ENCODE measurements around the gene SANBR. TPM values are rescaled to one million over a fixed set of nuclear protein-coding genes. Genes with fewer than 3 reads are reported as not detected.

The SANBR gene
- 11.7 TPM for total RNA-seq
- 1 to 10 TPM; 2.4 to 7.7 (median 4.2) TPM for polyA plus RNA-seq

DNA sequence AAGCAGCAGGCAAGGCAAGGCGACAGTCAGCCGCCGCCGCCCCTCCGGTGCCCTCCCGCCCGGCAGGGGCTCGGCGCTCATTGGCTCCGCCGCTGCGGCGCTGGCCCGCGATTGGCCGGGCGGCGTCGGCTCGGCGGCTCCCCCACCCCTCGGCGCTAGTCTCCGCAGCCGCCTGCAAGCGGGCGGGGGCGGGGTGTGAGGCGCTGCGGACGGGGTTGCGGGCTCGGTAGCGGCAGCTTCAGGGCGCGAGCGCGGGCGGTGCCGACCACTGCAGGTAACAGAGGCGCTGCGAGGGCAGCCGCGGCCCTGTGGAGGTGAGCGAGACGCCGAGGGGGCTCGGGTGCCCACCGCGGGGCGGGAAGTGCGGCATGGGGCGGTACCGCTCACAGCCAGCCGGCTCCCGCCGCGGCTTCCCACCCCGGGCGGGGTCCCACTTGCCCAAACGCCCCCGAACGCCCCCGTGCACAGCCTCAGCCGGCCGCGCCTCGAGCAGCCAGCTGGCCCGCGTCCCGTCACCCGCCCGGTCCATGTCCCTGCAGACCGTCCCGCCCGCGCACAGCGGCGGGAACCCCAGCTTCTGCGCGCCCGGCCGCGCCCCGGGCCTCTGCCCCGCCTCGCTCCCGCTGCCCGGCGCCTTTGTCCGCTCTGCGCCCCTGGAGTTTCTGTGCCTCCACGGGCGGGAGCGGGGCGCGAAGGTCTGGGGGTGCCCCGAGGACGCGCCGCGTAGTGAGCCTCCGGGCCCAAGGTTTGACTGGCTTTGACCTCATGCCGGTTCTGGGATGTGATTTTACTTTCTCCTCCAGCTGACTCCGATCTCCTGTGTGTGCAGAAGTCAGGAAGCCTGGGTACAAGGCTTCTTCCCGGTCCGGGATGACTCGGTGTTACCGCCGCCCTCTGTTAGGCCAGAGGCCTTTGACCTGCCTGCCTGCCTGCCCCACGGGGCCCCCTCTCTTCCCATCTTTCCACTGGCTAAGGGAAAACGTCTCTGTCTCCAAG is at the start of gene SANBR:
Gene SANBR (plus strand): TSS at position 158 of the 996 bp plus-strand sequence. CDS start 4,480 bp downstream, outside the sequence.
- Mint-ChIP-seq H3K27me3 (no peaks in the 10 kb centered on the region), H3K4me3 (peak within 1 kb of the TSS; percentile 90 to 98 (median 97)), H3K4me1 (peaks cover 3 to 27% (median 10%) of the 10 kb centered on the region in 4 donors), H3K9me3 (no peaks in the 10 kb centered on the region), H3K27ac (peak within 1 kb of the TSS; percentile 26 to 87 (median 84)), H3K36me3 (peaks cover 8% of the 10 kb centered on the region)
- ATAC-seq (ENCODE audit: low read depth in 2 of 2) (peak; percentile 99), DNase-seq (peak; percentile 83 to 90 (median 86))
- Histone ChIP-seq H3K9me3 (ENCODE audit: control insufficient read depth in 2 of 2, low read length in 2 of 2) (no peaks in the 10 kb centered on the region), H3K27me3 (ENCODE audit: control insufficient read depth, insufficient read depth, low read length) (no peaks in the 10 kb centered on the region), H3K4me1 (ENCODE audit: control insufficient read depth, insufficient read depth, low read length, poor library complexity, severe bottlenecking) (peaks cover 16% of the 10 kb centered on the region), H3K36me3 (ENCODE audit: control insufficient read depth, insufficient read depth, low read length) (no peaks in the 10 kb centered on the region), H3K4me3 (ENCODE audit: low read depth, low read length) (peak within 1 kb of the TSS; percentile 95), H3K27ac (ENCODE audit: insufficient read depth, low read length, poor library complexity, severe bottlenecking) (peak within 1 kb of the TSS; percentile 7)

DNA sequence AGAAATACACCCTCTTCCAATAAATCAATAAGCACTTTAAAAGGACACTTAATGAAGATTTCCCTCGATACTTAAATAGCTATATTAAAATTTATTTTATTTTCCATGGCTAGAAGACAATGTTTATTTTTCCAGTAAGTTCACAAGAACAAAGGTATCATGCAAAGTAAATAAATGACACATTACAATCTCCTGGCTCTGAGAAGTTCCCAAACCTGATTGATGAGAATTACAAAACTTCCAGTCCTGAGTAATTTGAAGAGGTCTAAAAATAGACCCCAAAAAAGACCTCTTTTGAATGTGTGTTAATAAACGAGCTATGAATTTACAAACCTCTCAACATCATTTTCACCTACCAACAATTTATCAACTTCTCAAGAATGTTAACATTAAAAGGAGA is 49.7 kb upstream of the SANBR start:
- Histone ChIP-seq H3K4me1 (ENCODE audit: control insufficient read depth, insufficient read depth, low read length, poor library complexity, severe bottlenecking) (peaks cover 19% of the 10 kb centered on the region), H3K27ac (ENCODE audit: insufficient read depth, low read length, poor library complexity, severe bottlenecking) (peak overlapping the region; percentile 82), H3K4me3 (ENCODE audit: low read depth, low read length) (peak overlapping the region; percentile 99), H3K27me3 (ENCODE audit: control insufficient read depth, insufficient read depth, low read length) (no peaks in the 10 kb centered on the region), H3K36me3 (ENCODE audit: control insufficient read depth, insufficient read depth, low read length) (no peaks in the 10 kb centered on the region), H3K9me3 (ENCODE audit: control insufficient read depth in 2 of 2, low read length in 2 of 2) (no peaks in the 10 kb centered on the region)
- H3K36me3 Mint-ChIP-seq, result no peaks in the 10 kb centered on the region
- H3K27ac Mint-ChIP-seq, result peak overlapping the region in 2 of 3 donors; percentile 95 to 98
- H3K4me3 Mint-ChIP-seq, result peak overlapping the region; percentile 95 to 100 (median 98)
- peaks cover 0 to 1% (median 0%) of the 10 kb centered on the region in 7 donors for H3K9me3 Mint-ChIP-seq
- H3K4me1 Mint-ChIP-seq, result peaks cover 14 to 54% (median 20%) of the 10 kb centered on the region in 4 donors
- ATAC-seq (ENCODE audit: low read depth in 2 of 2), result no peak
- no peaks in the 10 kb centered on the region for H3K27me3 Mint-ChIP-seq
- no peak for DNase-seq

DNA sequence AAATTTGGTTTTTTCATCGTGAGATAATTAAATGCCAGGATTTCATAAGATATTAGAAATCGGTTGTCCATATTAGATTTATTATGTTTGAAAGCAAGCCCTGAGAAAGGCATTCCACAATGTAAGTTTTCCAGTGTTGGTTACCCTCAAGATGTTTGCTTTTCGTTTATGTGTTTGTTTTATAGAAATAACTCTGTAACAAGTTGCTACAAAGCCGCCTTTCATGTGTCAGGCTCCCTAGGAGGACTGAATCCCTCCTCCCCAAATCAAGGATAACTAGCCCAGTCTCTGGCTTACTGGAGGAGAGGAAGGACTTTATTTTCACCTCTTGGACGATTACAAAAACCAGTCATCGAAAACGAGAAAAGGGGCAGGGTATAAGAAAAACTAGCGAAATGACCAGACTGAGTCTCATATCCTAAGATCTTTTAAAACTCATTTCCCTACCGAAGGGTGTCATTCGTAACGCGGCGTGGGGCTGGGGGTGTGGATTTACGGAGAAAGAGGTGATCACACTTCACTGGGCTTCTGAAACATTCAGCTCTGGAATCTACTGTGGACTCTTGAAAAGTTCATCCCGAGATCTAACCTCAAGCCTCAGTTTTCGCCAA is 49.2 kb upstream of the SANBR start:
- H3K4me1 Mint-ChIP-seq, result peaks cover 15 to 59% (median 20%) of the 10 kb centered on the region in 4 donors
- Histone ChIP-seq H3K9me3 (ENCODE audit: control insufficient read depth in 2 of 2, low read length in 2 of 2) (no peaks in the 10 kb centered on the region), H3K27me3 (ENCODE audit: control insufficient read depth, insufficient read depth, low read length) (no peaks in the 10 kb centered on the region), H3K4me3 (ENCODE audit: low read depth, low read length) (peak overlapping the region; percentile 99), H3K36me3 (ENCODE audit: control insufficient read depth, insufficient read depth, low read length) (no peaks in the 10 kb centered on the region), H3K4me1 (ENCODE audit: control insufficient read depth, insufficient read depth, low read length, poor library complexity, severe bottlenecking) (peaks cover 19% of the 10 kb centered on the region), H3K27ac (ENCODE audit: insufficient read depth, low read length, poor library complexity, severe bottlenecking) (peak overlapping the region; percentile 82)
- DNase-seq, result no peak
- peaks cover 1% of the 10 kb centered on the region for H3K36me3 Mint-ChIP-seq
- H3K27ac Mint-ChIP-seq, result peak overlapping the region; percentile 95 to 99 (median 98)
- H3K9me3 Mint-ChIP-seq, result peaks cover 0 to 2% (median 0%) of the 10 kb centered on the region in 7 donors
- ATAC-seq (ENCODE audit: low read depth in 2 of 2), result no peak
- H3K27me3 Mint-ChIP-seq, result no peaks in the 10 kb centered on the region
- peak overlapping the region; percentile 95 to 100 (median 98) for H3K4me3 Mint-ChIP-seq

DNA sequence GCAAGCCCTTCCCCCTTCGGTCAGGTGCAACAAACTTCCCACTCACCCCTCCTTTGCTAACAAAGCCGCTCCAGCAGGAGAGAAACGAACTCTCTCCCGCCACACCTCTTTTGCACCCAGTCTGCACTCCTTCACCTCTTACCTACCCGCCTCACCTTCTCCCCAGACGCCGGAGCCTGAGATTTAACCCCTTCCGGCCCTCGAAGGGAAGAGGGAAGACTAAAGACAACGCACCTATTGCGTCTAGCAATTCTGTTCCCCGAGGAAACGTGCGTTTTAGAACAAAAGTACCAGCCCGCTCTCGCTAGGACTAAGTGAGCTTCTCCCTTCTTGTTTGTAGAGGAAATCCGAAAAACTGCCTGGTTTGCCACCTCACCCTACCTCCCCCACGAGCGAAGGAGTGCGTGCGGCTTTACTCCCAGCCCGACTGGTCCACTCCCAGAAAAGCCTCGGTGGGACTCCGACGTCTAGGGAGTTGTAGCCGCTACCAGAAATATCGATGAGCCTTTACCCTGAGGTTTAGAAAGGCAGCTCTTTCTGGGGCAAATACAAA is 48.6 kb upstream of the SANBR start:
- peak overlapping the region; percentile 95 to 99 (median 98) for H3K27ac Mint-ChIP-seq
- H3K4me1 Mint-ChIP-seq, result peaks cover 18 to 64% (median 20%) of the 10 kb centered on the region in 4 donors

DNA sequence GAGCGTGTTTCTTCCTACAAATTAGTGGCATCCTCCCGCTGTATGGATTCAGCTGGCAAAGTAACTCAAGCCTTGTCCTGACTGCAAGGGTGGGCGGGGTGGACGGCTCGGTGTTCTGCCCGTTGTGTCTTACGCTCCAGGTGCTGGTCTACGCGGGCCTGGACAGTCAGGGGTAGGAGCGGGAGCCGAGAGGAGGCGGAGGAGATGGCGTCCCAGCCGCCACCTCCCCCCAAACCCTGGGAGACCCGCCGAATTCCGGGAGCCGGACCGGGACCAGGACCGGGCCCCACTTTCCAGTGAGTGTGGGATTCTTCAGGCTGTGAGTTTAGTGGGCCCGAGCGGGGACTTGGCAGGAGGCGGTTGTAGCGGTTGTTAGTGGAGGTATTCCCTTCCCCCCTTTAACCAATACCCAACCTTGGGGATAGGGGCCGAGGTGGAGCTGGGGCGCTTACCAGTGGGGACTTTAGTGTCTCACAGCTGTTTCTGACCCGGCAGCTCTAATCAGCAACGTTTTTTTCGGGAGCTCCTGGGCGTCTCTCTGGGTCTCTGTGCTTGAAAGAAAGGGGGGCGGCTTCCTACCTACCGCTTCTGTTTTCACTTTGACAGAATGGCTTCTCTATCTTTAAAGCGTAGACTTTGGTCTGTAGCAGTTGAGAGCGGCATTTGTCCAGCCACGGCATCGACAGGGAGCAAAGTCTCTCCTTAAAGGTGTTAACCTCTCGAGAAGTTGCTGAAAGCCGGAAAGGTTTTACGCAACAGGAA is 47.9 kb upstream of the SANBR start, which contains the start of the genes PEX13 and PUS10:
Gene PEX13 (plus strand): TSS at position 165 of the 762 bp plus-strand sequence. CDS start 40 bp downstream, at position 205.
Gene PUS10 (minus strand): TSS at position 700 of the 762 bp plus-strand sequence. CDS start 6,365 bp downstream, outside the sequence.
- no peaks in the 10 kb centered on the region for H3K9me3 ChIP-seq (ENCODE audit: control insufficient read depth in 2 of 2, low read length in 2 of 2)
- H3K27ac Mint-ChIP-seq, result peak within 1 kb of the TSS; percentile 95 to 99 (median 98)
- peak within 1 kb of the TSS; percentile 95 to 100 (median 98) for H3K4me3 Mint-ChIP-seq
- peaks cover 19% of the 10 kb centered on the region for H3K4me1 ChIP-seq (ENCODE audit: control insufficient read depth, insufficient read depth, low read length, poor library complexity, severe bottlenecking)
- H3K27me3 Mint-ChIP-seq, result no peaks in the 10 kb centered on the region
- peak within 1 kb of the TSS; percentile 82 for H3K27ac ChIP-seq (ENCODE audit: insufficient read depth, low read length, poor library complexity, severe bottlenecking)
- peaks cover 3% of the 10 kb centered on the region for H3K36me3 ChIP-seq (ENCODE audit: control insufficient read depth, insufficient read depth, low read length)
- peaks cover 20 to 68% (median 22%) of the 10 kb centered on the region in 4 donors for H3K4me1 Mint-ChIP-seq
- DNase-seq (peak in 2 of 3 donors; percentile 51 to 83), ATAC-seq (ENCODE audit: low read depth in 2 of 2) (peak; percentile 85)
- peaks cover 13% of the 10 kb centered on the region for H3K36me3 Mint-ChIP-seq
- no peaks in the 10 kb centered on the region for H3K27me3 ChIP-seq (ENCODE audit: control insufficient read depth, insufficient read depth, low read length)
- peaks cover 0 to 2% (median 0%) of the 10 kb centered on the region in 7 donors for H3K9me3 Mint-ChIP-seq
- peak within 1 kb of the TSS; percentile 99 for H3K4me3 ChIP-seq (ENCODE audit: low read depth, low read length)

More for the DNA sequence above, 48.6 kb upstream of the SANBR start:
- no peaks in the 10 kb centered on the region for H3K9me3 ChIP-seq (ENCODE audit: control insufficient read depth in 2 of 2, low read length in 2 of 2)
- H3K27me3 ChIP-seq (ENCODE audit: control insufficient read depth, insufficient read depth, low read length), result no peaks in the 10 kb centered on the region
- Mint-ChIP-seq H3K9me3 (peaks cover 0 to 2% (median 0%) of the 10 kb centered on the region in 7 donors), H3K4me3 (peak overlapping the region; percentile 95 to 100 (median 98)), H3K36me3 (peaks cover 7% of the 10 kb centered on the region), H3K27me3 (no peaks in the 10 kb centered on the region)
- ATAC-seq (ENCODE audit: low read depth in 2 of 2) (peak; percentile 67 to 69), DNase-seq (peak; percentile 62 to 90 (median 76))
- peak overlapping the region; percentile 82 for H3K27ac ChIP-seq (ENCODE audit: insufficient read depth, low read length, poor library complexity, severe bottlenecking)
- H3K36me3 ChIP-seq (ENCODE audit: control insufficient read depth, insufficient read depth, low read length), result peaks cover under 1% of the 10 kb centered on the region
- H3K4me3 ChIP-seq (ENCODE audit: low read depth, low read length), result peak overlapping the region; percentile 99
- peaks cover 19% of the 10 kb centered on the region for H3K4me1 ChIP-seq (ENCODE audit: control insufficient read depth, insufficient read depth, low read length, poor library complexity, severe bottlenecking)

DNA sequence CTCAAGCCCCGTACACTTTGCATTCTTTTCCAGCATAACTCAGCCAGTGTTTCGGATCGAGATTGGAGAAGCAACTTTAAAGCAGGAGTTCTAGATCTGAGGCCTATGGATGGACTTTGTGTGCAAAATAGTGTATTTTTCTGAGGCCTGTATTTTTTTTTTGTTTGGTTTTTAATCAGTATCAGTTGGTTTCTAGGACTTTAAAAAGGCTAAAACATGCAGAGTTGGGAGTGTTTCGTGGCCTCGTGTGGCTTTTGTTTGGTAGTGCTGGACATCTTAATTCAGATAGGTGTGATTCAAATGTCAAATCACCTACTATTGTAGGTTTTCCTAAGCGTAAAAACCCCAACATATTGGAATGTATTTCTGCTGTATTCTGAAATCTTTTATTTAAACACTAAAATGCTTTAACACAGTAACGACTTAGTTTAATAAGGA is 47.3 kb upstream of the SANBR start:
- peak overlapping the region; percentile 95 to 99 (median 98) for H3K27ac Mint-ChIP-seq
- Histone ChIP-seq H3K4me1 (ENCODE audit: control insufficient read depth, insufficient read depth, low read length, poor library complexity, severe bottlenecking) (peaks cover 19% of the 10 kb centered on the region), H3K27ac (ENCODE audit: insufficient read depth, low read length, poor library complexity, severe bottlenecking) (peak overlapping the region; percentile 82), H3K4me3 (ENCODE audit: low read depth, low read length) (peak overlapping the region; percentile 99), H3K36me3 (ENCODE audit: control insufficient read depth, insufficient read depth, low read length) (peaks cover 4% of the 10 kb centered on the region), H3K9me3 (ENCODE audit: control insufficient read depth in 2 of 2, low read length in 2 of 2) (no peaks in the 10 kb centered on the region), H3K27me3 (ENCODE audit: control insufficient read depth, insufficient read depth, low read length) (no peaks in the 10 kb centered on the region)
- no peaks in the 10 kb centered on the region for H3K27me3 Mint-ChIP-seq
- peaks cover 16% of the 10 kb centered on the region for H3K36me3 Mint-ChIP-seq
- peaks cover 0 to 2% (median 0%) of the 10 kb centered on the region in 7 donors for H3K9me3 Mint-ChIP-seq
- peaks cover 19 to 71% (median 26%) of the 10 kb centered on the region in 4 donors for H3K4me1 Mint-ChIP-seq
- ATAC-seq (ENCODE audit: low read depth in 2 of 2) (no peak), DNase-seq (no peak)
- peak overlapping the region; percentile 95 to 100 (median 98) for H3K4me3 Mint-ChIP-seq

Measured in CD4-positive, CD25-positive, alpha-beta regulatory T cell (primary cell).